ENCODE measurements around the gene PRCP. TPM values are rescaled to one million over a fixed set of nuclear protein-coding genes. Genes with fewer than 3 reads are reported as not detected.

PRCP gene
- total and polyA plus RNA-seq, 2 donors (not counting 1 experiment from before 2014, with no cell fraction given) = 24.6 to 37.7 TPM

DNA sequence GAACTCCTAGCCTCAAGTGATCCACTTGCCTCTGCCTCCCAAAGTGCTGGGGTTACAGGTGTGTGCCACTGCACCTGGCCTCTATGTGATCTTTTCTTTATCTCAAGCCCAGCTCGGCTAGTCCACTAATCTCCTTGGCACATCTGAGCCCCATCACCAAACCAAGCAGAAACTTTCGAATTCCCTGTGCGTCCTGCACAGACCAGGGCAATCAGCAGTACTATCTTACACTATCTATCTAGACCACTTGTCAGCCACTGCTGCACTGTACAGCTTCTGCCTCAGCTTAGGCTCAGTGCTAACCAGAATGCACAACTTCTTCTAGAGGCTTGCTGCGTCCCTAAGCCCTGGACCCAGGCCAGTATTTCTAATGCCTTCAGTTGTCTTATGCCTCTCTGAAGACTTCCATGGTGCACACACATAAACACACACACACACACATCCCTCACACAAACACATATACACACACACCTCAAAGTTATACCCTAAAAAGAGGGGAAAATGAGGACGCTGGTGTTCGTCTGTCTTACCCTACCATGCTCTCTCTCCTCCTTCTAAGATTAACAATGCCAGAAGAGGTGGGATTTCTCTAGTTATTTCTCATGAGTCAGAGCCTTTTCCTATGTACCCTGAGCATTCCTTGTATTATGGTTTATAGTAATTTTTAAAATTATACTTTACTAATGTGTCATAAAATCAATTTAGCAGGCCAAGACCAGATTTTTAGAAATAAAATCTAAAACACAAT is 107.2 kb downstream of the PRCP start:
- H3K4me1 ChIP-seq (ENCODE audit: control insufficient read depth in 2 of 2, insufficient read depth in 2 of 2, low read length in 2 of 2) = no peaks in the 10 kb centered on the region
- no peak overlapping the region for H2AFZ ChIP-seq (ENCODE audit: insufficient read depth, low read depth, low read length, poor library complexity, severe bottlenecking)
- Mint-ChIP-seq H3K4me3 (no peak overlapping the region), H3K4me1 (no peaks in the 10 kb centered on the region), H3K27me3 (peaks cover 3% of the 10 kb centered on the region), H3K9me3 (ENCODE audit: insufficient read depth) (no peaks in the 10 kb centered on the region), H3K27ac (no peak overlapping the region)
- H3K4me2 ChIP-seq (replicated peaks; ENCODE audit: low read depth, low read length, poor library complexity, severe bottlenecking) = no peak overlapping the region
- H3K27me3 ChIP-seq (replicated peaks in 1 of 4; ENCODE audit: control extremely low read depth in 1 of 4, control insufficient read depth in 3 of 4, insufficient read depth in 4 of 4, low read length in 3 of 4) = peaks cover 0 to 2% (median 0%) of the 10 kb centered on the region in 4 experiments
- DNase-seq (no peak), ATAC-seq (ENCODE audit: low read depth) (no peak)
- no peaks in the 10 kb centered on the region for H3K36me3 ChIP-seq (replicated peaks in 1 of 2; ENCODE audit: control extremely low read depth in 1 of 2, control insufficient read depth in 1 of 2, extremely low read depth in 1 of 2, insufficient read depth in 2 of 2, low read length in 1 of 2)
- ChIA-PET POLR2A (no interaction called here), CTCF (interaction anchor here (0.6 to 0.7 kb wide), 2 partner anchors 17 to 112 kb away, joined by 3 read pairs; no protein-coding TSS in a partner anchor)
- H3K9ac ChIP-seq (ENCODE audit: low read length) = no peak overlapping the region
- no peak overlapping the region for H3K4me3 ChIP-seq (ENCODE audit: control extremely low read depth in 1 of 5, extremely low read depth in 1 of 5, insufficient read depth in 1 of 5, low read depth in 2 of 5, low read length in 4 of 5)
- H4K20me1 ChIP-seq (ENCODE audit: control insufficient read depth, insufficient read depth, low read length, poor library complexity, severe bottlenecking) = no peaks in the 10 kb centered on the region
- TF ChIP-seq, protein P1, sequence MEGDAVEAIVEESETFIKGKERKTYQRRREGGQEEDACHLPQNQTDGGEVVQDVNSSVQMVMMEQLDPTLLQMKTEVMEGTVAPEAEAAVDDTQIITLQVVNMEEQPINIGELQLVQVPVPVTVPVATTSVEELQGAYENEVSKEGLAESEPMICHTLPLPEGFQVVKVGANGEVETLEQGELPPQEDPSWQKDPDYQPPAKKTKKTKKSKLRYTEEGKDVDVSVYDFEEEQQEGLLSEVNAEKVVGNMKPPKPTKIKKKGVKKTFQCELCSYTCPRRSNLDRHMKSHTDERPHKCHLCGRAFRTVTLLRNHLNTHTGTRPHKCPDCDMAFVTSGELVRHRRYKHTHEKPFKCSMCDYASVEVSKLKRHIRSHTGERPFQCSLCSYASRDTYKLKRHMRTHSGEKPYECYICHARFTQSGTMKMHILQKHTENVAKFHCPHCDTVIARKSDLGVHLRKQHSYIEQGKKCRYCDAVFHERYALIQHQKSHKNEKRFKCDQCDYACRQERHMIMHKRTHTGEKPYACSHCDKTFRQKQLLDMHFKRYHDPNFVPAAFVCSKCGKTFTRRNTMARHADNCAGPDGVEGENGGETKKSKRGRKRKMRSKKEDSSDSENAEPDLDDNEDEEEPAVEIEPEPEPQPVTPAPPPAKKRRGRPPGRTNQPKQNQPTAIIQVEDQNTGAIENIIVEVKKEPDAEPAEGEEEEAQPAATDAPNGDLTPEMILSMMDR (IDR thresholded peaks at IDR 0.05) = no peak
- no peak for TF ChIP-seq EZH2 (IDR thresholded peaks at IDR 0.05; ENCODE audit: borderline replicate concordance, insufficient read depth, low read depth, low read length, poor library complexity, severe bottlenecking)
- WGBS (ENCODE audit: insufficient coverage) = 96% methylated on average over 4 of the region's 6 CpGs
- no peaks in the 10 kb centered on the region for H3K9me3 ChIP-seq (ENCODE audit: control extremely low read depth in 1 of 3, control insufficient read depth in 2 of 3, insufficient read depth in 1 of 3, low read length in 2 of 3)
- H3K27ac ChIP-seq (ENCODE audit: low read length in 2 of 2) = no peak overlapping the region
- no peaks in the 10 kb centered on the region for H3K79me2 ChIP-seq (ENCODE audit: control insufficient read depth, insufficient read depth, low read length)
- intact Hi-C loops (cut with micrococcal nuclease) = no loop called here

DNA sequence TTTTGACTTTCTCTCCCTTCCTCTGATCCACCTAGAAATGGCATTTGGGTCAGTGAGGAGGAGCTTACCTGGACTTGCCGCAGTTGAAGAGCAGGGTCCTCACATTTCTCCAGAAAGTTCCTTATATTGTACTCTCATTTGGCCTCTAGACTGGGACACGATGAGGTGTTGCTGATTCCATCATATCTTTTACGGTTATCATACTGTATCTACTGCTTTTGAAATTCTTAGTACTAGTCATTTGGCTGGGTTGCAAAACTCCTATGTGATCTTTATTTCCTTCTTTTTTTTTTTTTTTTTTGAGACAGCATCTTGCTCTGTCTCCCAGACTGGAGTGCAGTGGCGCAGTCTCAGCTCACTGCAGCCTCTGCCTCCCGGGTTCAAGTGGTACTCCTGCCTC is 107.9 kb downstream of the PRCP start:
- Histone ChIP-seq H3K9me3 (ENCODE audit: control extremely low read depth in 1 of 3, control insufficient read depth in 2 of 3, insufficient read depth in 1 of 3, low read length in 2 of 3) (no peaks in the 10 kb centered on the region), H3K36me3 (replicated peaks in 1 of 2; ENCODE audit: control extremely low read depth in 1 of 2, control insufficient read depth in 1 of 2, extremely low read depth in 1 of 2, insufficient read depth in 2 of 2, low read length in 1 of 2) (no peaks in the 10 kb centered on the region), H3K4me2 (replicated peaks; ENCODE audit: low read depth, low read length, poor library complexity, severe bottlenecking) (no peak overlapping the region), H3K27ac (ENCODE audit: low read length in 2 of 2) (no peak overlapping the region), H4K20me1 (ENCODE audit: control insufficient read depth, insufficient read depth, low read length, poor library complexity, severe bottlenecking) (no peaks in the 10 kb centered on the region), H3K4me1 (ENCODE audit: control insufficient read depth in 2 of 2, insufficient read depth in 2 of 2, low read length in 2 of 2) (no peaks in the 10 kb centered on the region), H3K27me3 (replicated peaks in 1 of 4; ENCODE audit: control extremely low read depth in 1 of 4, control insufficient read depth in 3 of 4, insufficient read depth in 4 of 4, low read length in 3 of 4) (no peaks in the 10 kb centered on the region), H2AFZ (ENCODE audit: insufficient read depth, low read depth, low read length, poor library complexity, severe bottlenecking) (no peak overlapping the region), H3K4me3 (ENCODE audit: control extremely low read depth in 1 of 5, extremely low read depth in 1 of 5, insufficient read depth in 1 of 5, low read depth in 2 of 5, low read length in 4 of 5) (no peak overlapping the region), H3K79me2 (ENCODE audit: control insufficient read depth, insufficient read depth, low read length) (no peaks in the 10 kb centered on the region), H3K9ac (ENCODE audit: low read length) (no peak overlapping the region)
- intact Hi-C loops (cut with micrococcal nuclease) = no loop called here
- Mint-ChIP-seq H3K4me3 (no peak overlapping the region), H3K4me1 (no peaks in the 10 kb centered on the region), H3K27me3 (peaks cover 3% of the 10 kb centered on the region), H3K27ac (no peak overlapping the region), H3K9me3 (ENCODE audit: insufficient read depth) (no peaks in the 10 kb centered on the region)
- no peak for ATAC-seq (ENCODE audit: low read depth)
- POLR2A ChIA-PET = no interaction called here
- no peak for DNase-seq
- no peak for TF ChIP-seq EZH2 (IDR thresholded peaks at IDR 0.05; ENCODE audit: borderline replicate concordance, insufficient read depth, low read depth, low read length, poor library complexity, severe bottlenecking)
- TF ChIP-seq, protein P1 (IDR thresholded peaks at IDR 0.05) = no peak
- WGBS (ENCODE audit: insufficient coverage) = 93% methylated on average over 3 of the region's 5 CpGs
- CTCF ChIA-PET = interaction anchor here (0.6 to 0.9 kb wide), 3 partner anchors 14 to 111 kb away, joined by 3 read pairs; no protein-coding TSS in a partner anchor

All from B cell (primary cell).